Nephron (organoid): ENCODE results near the gene CHSY3.

ENCODE experiments used
- H3K27ac Mint-ChIP-seq, 3 experiments: 2 replicates each; pipeline ENCODE4 v1.8.0; 2020; ENCODE audit warnings: mixed read lengths in 3 of 3, mild to moderate bottlenecking in 2 of 3, moderate library complexity in 1 of 3
- H3K27me3 Mint-ChIP-seq: 2 replicates; pipeline ENCODE4 v1.8.0; 2021; ENCODE audit warnings: low read depth, mild to moderate bottlenecking, moderate library complexity, mixed read lengths
- H3K36me3 Mint-ChIP-seq: 2 replicates; pipeline ENCODE4 v1.8.0; 2020; ENCODE audit warnings: low read depth, mixed read lengths
- H3K4me1 Mint-ChIP-seq: 2 replicates; pipeline ENCODE4 v1.8.0; 2020; ENCODE audit warnings: mixed read lengths
- H3K4me3 Mint-ChIP-seq, 3 experiments: 2 replicates each; pipeline ENCODE4 v1.8.0; 2020; ENCODE audit warnings: mild to moderate bottlenecking in 3 of 3, mixed read lengths in 3 of 3, moderate library complexity in 2 of 3
- H3K9me3 Mint-ChIP-seq: 2 replicates; pipeline ENCODE4 v1.8.0; 2020; ENCODE audit warnings: mixed read lengths
- TF ChIP-seq, protein P1 (sequence below), 3 experiments: fragments of 200-600 bp; sonication (generic); IDR thresholded peaks; one replicate each; pipeline ENCODE4 v1.5.0; 2021; ENCODE audit warnings: antibody characterized with exemption in 3 of 3; ENCODE audit not compliant: unreplicated experiment in 3 of 3

CHSY3 gene

DNA sequence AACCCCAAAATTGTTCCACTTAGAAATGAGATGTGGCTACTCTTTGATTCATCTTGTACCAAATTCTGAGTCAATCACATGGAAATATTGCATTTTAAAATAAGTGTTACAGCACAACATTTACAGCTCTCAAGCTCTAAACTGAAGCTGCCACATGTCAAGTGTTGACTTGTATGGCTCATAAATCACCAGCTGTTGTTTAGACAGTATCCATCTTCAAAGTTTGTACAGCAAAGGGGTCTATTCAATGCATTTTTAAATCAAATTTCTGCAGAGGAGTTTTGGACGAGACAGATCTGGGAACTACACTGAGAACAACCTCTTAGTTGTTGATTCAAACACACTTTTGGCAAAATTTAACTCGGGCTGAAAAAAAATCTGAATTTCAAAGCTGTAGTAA lies 31.4 kb downstream of the CHSY3 start:
- Mint-ChIP-seq H3K27me3 (no peaks in the 10 kb centered on the region), H3K36me3 (no peaks in the 10 kb centered on the region), H3K27ac (no peak overlapping the region), H3K4me3 (no peak overlapping the region), H3K9me3 (peaks cover 16% of the 10 kb centered on the region), H3K4me1 (no peaks in the 10 kb centered on the region)
- TF ChIP-seq, protein P1, sequence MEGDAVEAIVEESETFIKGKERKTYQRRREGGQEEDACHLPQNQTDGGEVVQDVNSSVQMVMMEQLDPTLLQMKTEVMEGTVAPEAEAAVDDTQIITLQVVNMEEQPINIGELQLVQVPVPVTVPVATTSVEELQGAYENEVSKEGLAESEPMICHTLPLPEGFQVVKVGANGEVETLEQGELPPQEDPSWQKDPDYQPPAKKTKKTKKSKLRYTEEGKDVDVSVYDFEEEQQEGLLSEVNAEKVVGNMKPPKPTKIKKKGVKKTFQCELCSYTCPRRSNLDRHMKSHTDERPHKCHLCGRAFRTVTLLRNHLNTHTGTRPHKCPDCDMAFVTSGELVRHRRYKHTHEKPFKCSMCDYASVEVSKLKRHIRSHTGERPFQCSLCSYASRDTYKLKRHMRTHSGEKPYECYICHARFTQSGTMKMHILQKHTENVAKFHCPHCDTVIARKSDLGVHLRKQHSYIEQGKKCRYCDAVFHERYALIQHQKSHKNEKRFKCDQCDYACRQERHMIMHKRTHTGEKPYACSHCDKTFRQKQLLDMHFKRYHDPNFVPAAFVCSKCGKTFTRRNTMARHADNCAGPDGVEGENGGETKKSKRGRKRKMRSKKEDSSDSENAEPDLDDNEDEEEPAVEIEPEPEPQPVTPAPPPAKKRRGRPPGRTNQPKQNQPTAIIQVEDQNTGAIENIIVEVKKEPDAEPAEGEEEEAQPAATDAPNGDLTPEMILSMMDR (IDR thresholded peaks at IDR 0.05; ENCODE audit: unreplicated experiment in 3 of 3): no peak

DNA sequence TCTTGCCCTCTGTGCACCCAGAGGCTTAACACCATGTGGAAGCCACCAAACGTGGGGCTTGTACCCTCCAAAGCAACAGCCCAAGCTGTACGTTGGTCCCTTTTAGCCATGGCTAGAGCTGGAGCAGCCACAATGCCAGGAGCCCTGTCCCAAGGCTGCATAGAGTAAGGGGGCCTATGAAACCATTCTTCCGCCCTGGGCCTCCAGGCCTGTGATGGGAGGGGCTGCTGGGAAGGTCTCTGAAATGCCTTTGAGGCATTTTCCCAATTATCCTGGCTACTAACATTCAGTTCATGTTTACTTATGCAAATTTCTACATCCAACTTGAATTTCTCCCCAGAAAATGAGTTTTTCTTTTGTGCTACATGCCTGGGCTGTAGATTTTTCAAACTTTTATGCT lies 33.8 kb downstream of the CHSY3 start:
- TF ChIP-seq, protein P1 (IDR thresholded peaks at IDR 0.05; ENCODE audit: unreplicated experiment in 3 of 3): no peak
- H3K27me3 Mint-ChIP-seq: no peaks in the 10 kb centered on the region
- H3K4me3 Mint-ChIP-seq: no peak overlapping the region
- H3K9me3 Mint-ChIP-seq: peaks cover 16% of the 10 kb centered on the region
- H3K4me1 Mint-ChIP-seq: no peaks in the 10 kb centered on the region
- no peak overlapping the region for H3K27ac Mint-ChIP-seq
- H3K36me3 Mint-ChIP-seq: no peaks in the 10 kb centered on the region

- H3K4me1 Mint-ChIP-seq: no peaks in the 10 kb centered on the region
- H3K36me3 Mint-ChIP-seq: no peaks in the 10 kb centered on the region
- no peaks in the 10 kb centered on the region for H3K27me3 Mint-ChIP-seq
- TF ChIP-seq, protein P1 (IDR thresholded peaks at IDR 0.05; ENCODE audit: unreplicated experiment in 3 of 3): no peak
- H3K9me3 Mint-ChIP-seq: no peaks in the 10 kb centered on the region
- H3K4me3 Mint-ChIP-seq: no peak overlapping the region
- H3K27ac Mint-ChIP-seq: no peak overlapping the region
Measured at GRCh38 chr5:129943936-129944335, 39.7 kb downstream of the CHSY3 start.

- H3K4me3 Mint-ChIP-seq: no peak overlapping the region
- H3K4me1 Mint-ChIP-seq: no peaks in the 10 kb centered on the region
Measured at GRCh38 chr5:129945028-129945427, 40.8 kb downstream of the CHSY3 start.

DNA sequence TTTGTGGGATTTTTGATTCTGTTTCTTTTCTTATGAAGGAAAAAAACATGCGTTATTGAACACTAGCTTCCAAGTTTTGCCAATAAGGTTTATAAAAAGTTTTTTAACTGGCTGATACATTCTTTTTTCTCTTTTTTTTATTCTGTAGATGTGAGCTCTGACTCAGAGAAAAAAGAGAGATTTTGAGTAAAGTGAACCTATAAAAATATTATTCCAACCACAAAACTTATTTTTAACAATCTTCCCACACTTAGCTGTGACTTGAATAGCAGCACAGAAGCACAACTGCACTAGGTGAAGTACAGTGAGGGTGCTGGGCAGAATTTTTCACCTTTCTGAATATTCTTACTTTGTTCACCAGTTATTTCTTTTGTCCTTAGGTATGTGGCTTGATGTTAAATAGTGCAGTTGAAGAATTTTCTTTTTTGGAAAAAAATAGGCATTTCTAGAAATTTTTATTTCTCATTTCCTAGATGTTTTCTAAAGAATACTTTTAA lies 41.6 kb downstream of the CHSY3 start:
- no peaks in the 10 kb centered on the region for H3K9me3 Mint-ChIP-seq
- H3K27me3 Mint-ChIP-seq: no peaks in the 10 kb centered on the region
- no peaks in the 10 kb centered on the region for H3K36me3 Mint-ChIP-seq
- no peak overlapping the region for H3K27ac Mint-ChIP-seq
- no peaks in the 10 kb centered on the region for H3K4me1 Mint-ChIP-seq
- TF ChIP-seq, protein P1 (IDR thresholded peaks at IDR 0.05; ENCODE audit: unreplicated experiment in 3 of 3): no peak
- H3K4me3 Mint-ChIP-seq: no peak overlapping the region

More at GRCh38 chr5:129945028-129945427, 40.8 kb downstream of the CHSY3 start:
- TF ChIP-seq, protein P1 (IDR thresholded peaks at IDR 0.05; ENCODE audit: unreplicated experiment in 3 of 3): no peak
- no peaks in the 10 kb centered on the region for H3K9me3 Mint-ChIP-seq
- no peaks in the 10 kb centered on the region for H3K36me3 Mint-ChIP-seq
- no peak overlapping the region for H3K27ac Mint-ChIP-seq
- no peaks in the 10 kb centered on the region for H3K27me3 Mint-ChIP-seq

DNA sequence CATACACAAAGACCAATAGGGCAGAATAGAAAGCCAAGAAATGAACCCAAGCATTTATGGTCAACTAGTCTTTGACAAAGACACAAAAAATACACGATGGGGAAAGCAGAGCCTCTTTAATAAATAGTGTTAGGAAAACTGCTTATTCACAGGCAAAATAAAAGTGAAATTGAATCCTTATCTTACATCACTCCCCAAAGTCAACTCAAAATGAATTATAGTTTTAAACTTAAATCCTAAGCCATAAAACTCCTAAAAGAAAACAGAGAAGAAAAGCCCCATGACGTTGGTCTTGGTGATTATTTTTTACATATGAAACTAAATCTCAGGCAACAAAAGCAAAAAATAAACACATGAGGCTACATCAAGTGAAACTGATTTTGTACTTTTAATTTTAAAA lies 46.8 kb downstream of the CHSY3 start:
- H3K36me3 Mint-ChIP-seq: no peaks in the 10 kb centered on the region
- H3K4me3 Mint-ChIP-seq: no peak overlapping the region
- TF ChIP-seq, protein P1 (IDR thresholded peaks at IDR 0.05; ENCODE audit: unreplicated experiment in 3 of 3): no peak
- no peaks in the 10 kb centered on the region for H3K4me1 Mint-ChIP-seq
- H3K9me3 Mint-ChIP-seq: peaks cover 8% of the 10 kb centered on the region
- H3K27me3 Mint-ChIP-seq: no peaks in the 10 kb centered on the region
- H3K27ac Mint-ChIP-seq: peak overlapping the region in 1 of 3 experiments; percentile 65
